Middle frontal gyrus (tissue), 1 donor: Measurements from ENCODE around the gene HEG1.

ENCODE experiments used
- DNase-seq: peaks from one replicate; pipeline ENCODE4 v3.0.0-alpha.2; 2015; ENCODE audit warnings: low spot score; ENCODE audit errors: extremely low spot score

The HEG1 gene

GRCh38 chr3:124993466-124993865 is 62.3 kb downstream of the HEG1 start:
- DNase-seq = no peak

GRCh38 chr3:124992041-124992440 is 63.8 kb downstream of the HEG1 start:
- no peak for DNase-seq

GRCh38 chr3:124986192-124987143 is 69.3 kb downstream of the HEG1 start:
- no peak for DNase-seq

DNA sequence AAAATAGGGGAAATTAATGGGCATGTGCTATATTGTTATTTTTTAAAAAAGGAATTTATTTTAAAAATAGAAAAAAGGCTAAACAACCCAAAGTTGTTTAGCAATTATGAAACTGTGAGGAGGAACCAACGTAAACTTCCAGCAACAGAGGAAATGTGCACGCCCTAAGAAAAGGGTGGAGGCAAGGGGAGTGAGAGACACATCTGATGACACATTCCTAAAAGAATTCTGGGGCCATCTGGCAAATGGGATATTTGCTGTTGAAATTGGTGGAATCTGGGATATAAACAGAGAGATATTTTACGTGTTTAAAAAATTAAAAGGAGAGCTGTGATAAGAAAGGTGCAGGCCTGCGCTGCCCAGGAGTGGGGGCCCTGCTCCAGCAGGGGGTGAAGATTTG is 70.4 kb downstream of the HEG1 start:
- DNase-seq = no peak

GRCh38 chr3:124984754-124985153 is 71.0 kb downstream of the HEG1 start:
- no peak for DNase-seq

GRCh38 chr3:124982855-124983254 is 72.9 kb downstream of the HEG1 start:
- no peak for DNase-seq

DNA sequence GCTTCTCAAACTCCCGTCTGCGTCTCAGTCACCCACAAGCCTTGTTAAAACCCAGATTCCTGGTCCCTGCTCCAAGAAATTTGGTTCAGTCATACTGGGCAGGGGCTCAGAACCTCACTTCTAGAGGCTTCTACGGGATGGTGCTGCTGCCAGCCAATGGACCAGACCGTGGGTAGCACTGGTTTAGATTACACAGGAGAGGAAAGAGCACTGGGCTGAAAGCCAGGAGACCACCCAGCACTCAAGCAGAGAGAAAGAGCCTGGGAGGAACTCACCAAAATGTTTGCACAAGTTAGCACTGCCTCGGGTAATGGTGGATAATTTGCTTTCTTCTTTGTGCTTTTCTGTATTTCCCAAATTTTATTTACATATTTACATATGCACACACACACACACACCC is 74.3 kb downstream of the HEG1 start:
- no peak for DNase-seq

DNA sequence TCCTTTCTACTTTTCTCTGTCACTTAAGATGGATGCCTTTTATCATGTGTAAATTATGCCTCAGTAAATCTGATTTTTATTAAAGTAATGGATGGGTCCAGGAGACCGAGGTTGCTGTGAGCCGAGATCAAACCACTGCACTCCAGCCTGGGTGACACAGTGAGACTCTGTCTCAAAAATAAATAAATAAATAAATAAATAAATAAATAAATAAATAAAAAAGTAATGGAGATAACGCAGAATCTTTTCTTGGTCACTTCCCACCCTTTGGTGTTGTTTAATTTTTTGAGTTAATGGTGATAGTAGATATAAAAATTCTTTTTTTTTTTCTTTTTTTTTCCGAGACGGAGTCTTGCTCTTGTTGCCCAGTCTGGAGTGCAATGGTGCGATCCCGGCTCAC is 77.2 kb downstream of the HEG1 start:
- no peak for DNase-seq

- DNase-seq = no peak
These were observed 79.4 kb downstream of the HEG1 start for GRCh38 chr3:124976383-124976782.

DNA sequence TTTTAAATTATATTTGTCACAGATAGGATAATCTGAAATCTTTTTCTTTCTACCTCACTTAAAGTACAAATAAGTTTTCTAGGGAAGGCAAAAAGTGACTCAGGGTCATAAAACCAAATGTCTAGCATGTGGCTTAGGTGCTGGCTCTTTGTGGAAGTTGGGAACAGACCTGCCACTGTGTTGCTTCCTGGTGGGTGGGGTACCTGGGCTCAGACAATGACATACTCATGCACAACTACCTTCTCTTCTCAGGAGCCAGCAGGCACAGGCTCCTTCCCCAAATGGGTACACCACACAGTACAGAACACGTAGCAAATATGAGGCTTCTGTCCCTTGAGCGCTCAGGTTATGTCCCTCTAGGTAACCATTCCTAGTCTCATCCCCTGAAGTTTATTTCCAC is 81.1 kb downstream of the HEG1 start:
- no peak for DNase-seq

GRCh38 chr3:124973290-124973689 is 82.5 kb downstream of the HEG1 start:
- DNase-seq = no peak

GRCh38 chr3:124972457-124972856 is 83.3 kb downstream of the HEG1 start:
- DNase-seq = no peak

DNA sequence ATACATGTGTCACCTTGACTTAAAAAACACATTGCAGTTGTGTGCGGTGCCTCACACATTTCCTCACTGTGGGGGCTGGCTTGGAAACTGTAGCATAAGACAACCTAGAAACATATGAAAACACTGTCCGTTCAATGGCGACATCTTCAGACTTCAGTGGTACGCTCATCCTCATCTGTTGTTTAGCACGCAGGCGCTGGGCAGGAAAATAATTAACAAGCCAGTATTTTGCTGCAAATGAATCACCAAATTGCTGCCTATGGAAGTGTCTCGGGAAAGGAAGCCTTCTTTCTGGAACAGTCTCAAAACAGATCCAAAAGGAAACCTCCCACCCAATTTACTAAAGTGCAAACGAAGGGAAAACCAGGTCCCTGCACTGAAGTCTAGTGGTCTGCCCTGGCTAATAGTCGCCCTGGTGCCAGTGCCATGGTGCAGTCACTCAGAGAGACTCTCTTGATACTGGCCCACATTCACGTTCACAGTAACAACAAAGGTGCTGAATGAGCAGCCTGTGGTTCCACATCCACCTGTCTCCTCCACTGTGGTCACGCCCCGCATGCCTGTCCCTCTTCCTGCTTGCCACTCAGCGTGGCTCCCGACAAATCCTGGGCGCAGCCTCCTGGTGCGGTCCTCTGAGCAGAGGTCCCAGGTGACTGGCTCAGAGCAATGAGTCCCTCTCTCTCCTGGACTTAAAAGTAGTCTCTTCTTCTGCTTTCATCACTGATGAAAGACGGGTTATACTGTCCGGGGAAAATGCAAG is 85.7 kb downstream of the HEG1 start:
- DNase-seq = no peak

- no peak for DNase-seq
These were observed 86.6 kb downstream of the HEG1 start for GRCh38 chr3:124969190-124969589.

DNA sequence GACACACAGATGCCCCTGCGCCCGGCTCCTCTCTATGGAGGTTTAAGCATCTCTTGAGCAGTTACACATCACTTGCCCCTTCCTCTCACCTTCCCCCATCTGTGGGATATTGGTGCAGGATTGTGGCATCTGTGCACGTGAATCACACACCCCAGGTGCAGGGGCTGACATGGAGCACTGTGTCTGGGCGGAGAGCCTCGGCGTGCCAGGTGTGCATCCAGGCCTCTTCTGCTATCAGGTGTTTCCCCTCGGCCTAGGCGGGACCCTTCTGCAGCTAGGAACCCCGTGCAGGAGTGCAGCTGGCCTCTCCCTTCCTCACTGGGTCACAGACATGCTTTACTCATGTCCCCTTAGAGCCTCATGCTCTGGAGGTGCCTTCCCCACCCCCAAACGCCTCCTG is 87.8 kb downstream of the HEG1 start:
- DNase-seq = no peak

DNA sequence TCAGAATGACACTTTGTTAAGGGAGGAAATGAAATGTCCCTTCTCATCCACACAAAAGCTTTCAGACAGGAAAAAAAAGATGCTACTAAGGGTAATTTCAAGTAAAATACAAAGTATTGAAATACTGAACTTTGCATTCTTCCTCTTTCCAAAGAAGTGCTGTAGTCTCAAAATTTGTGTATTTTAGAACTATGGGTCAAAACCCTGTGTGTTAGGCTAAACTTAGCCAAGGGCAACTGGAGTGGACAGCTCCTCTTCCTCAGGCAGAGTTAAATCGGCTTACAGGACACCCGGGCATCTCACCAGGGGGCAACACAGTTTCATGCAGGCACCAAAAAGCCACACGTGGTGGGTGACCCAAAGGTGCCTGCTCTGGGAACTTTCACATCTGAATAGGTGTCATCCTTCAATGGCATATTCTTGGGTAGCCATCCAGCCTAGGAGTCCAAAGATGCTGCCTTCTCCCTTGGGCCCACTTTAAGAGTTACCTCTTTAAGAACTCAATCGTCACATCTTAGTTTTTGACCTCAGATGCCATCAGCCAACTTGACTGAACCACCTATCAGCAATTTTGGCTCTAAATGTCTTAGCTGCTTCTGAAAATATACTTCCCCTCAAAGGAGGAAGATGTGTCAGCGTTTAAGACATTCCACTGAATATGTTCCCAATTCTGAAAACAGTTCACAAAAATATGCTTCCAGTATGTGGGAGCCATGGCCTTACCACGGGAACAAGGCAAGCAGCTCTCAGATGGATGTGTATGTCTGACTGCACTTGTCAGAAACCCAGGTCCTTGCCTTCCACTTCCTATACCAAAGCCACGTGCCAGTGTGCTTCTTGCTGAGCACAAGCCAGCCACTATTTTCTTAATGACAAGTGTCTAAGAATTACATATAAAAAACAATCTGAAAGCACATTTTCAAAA is 89.0 kb downstream of the HEG1 start:
- no peak for DNase-seq

DNA sequence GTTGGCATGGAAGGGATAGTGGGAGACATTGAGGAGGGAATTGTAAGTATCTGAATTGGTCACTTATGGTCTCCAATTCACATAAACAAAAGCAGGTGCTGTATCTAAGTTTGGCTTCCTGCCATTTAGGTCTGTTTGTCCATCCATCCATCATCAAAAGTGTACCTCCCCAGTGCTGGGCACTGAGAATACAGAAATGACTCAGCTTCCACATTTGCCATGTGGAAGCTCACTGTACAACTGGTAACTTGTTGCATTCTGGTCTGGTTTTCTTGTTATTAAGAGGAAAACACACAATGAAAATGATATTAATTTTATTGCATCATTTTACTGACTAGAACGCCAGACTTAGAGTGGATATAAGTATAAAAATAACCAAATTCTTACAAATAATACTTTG is 90.4 kb downstream of the HEG1 start:
- no peak for DNase-seq

DNA sequence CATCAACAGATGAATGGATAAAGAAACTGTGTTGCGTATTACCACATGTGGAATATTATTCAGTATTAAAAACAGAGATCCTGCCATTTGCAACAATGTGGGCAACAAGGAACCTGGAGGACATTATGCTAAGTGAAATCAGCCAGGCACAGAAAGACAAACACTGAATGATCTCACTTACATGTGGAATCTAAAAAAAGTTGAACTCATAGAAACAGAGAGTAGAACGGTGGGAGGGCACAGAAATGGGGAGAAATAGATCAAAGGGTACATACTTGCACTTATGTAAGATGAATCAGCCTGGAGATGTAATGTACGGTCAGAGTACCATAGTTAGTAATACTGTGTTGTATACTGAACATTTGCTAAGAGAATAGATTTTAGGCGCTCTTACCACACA is 91.4 kb downstream of the HEG1 start:
- no peak for DNase-seq

DNA sequence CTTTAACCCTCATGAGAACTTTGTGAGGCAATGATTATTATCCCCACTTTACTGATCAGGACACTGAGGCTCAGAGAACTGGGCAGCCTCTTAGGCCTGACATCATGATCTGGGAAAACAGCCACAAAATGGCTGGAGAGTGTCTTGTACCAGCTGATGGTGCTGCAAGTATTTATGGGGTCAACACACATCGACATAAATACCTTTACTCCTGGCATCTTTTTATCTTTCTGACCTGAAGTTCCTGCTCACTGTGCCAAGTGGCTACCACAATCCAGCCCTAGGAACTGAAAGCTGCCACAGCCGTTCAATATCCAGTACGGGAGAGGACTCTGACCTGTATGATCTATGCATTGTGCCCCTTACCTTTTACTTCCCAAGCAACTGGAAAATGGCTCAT is 92.0 kb downstream of the HEG1 start:
- no peak for DNase-seq

DNA sequence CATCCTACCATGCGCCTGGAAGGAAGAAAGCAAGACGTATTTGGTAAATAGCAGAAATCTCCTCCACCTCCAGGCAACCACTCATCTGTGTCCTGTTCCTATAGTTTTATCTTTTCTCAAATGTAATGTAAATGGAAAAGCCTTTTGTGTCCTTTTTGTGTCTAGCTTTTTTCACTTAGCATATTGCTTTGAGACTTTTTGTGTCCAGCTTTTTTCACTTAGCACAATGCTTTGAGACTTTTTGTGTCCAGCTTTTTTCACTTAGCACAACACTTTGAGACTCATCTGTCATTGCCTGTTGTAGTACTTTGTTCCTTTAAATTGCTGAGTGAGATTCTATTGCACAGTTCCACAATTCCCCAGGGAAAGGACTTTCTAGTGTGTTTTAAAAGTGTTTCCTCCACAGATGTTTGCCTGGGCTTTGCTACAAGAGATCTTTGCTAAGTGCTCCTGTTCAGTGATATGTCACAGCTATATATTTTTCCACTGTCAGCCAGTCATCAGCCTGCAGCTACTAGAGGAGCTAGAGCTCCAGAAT is 93.3 kb downstream of the HEG1 start:
- no peak for DNase-seq

DNA sequence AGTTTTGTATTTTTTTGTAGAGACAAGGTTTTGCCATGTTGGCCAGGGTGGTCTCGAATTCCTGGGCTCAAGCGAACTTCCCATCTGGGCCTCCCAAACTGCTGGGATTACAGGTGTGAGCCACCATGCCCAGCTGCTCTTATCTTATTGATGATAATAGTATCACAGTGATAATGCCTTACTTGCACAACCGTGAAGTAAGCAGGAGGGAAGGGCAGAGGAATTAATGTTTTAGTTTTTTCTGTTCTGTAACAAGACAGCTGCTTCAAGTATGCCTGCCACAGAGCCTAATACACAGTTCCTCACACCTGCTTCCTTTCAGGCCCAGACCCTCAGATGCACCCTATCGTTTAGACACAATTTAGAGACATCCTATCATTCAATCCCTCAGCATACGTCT is 95.1 kb downstream of the HEG1 start:
- DNase-seq = no peak
